ENCODE measurements around the gene CD14. TPM values are rescaled to one million over a fixed set of nuclear protein-coding genes. Genes with fewer than 3 reads are reported as not detected.

Gene CD14
- total RNA-seq, 1 donor from 2014 or later: 48.4 TPM

GRCh38 chr5:140602147-140602546, 30.8 kb downstream of the CD14 start:
- no peak overlapping the region for H3K27ac ChIP-seq

GRCh38 chr5:140600096-140600495, 32.9 kb downstream of the CD14 start:
- Histone ChIP-seq H3K4me1 (no peaks in the 10 kb centered on the region), H3K27me3 (no peaks in the 10 kb centered on the region), H3K27ac (no peak overlapping the region), H3K36me3 (no peaks in the 10 kb centered on the region), H3K9me3 (no peaks in the 10 kb centered on the region), H3K4me3 (no peak overlapping the region)
- intact Hi-C loops (cut with DNase I): no loop called here
- DNase-seq (ENCODE audit: extremely low spot score in 2 of 2): no peak
- no peak for TF ChIP-seq CTCF (IDR thresholded peaks at IDR 0.05)
- no peak for TF ChIP-seq POLR2AphosphoS5 (IDR thresholded peaks at IDR 0.05; ENCODE audit: insufficient read depth in 1 of 2, low read depth in 1 of 2)
- TF ChIP-seq POLR2A (IDR thresholded peaks at IDR 0.05): no peak

More at GRCh38 chr5:140602147-140602546, 30.8 kb downstream of the CD14 start:
- intact Hi-C loops (cut with DNase I): no loop called here
- no peaks in the 10 kb centered on the region for H3K27me3 ChIP-seq
- no peaks in the 10 kb centered on the region for H3K36me3 ChIP-seq
- H3K9me3 ChIP-seq: no peaks in the 10 kb centered on the region
- H3K4me1 ChIP-seq: no peaks in the 10 kb centered on the region
- TF ChIP-seq POLR2A (IDR thresholded peaks at IDR 0.05): no peak
- TF ChIP-seq POLR2AphosphoS5 (IDR thresholded peaks at IDR 0.05; ENCODE audit: insufficient read depth in 1 of 2, low read depth in 1 of 2): no peak
- no peak for TF ChIP-seq CTCF (IDR thresholded peaks at IDR 0.05)
- no peak overlapping the region for H3K4me3 ChIP-seq
- no peak for DNase-seq (ENCODE audit: extremely low spot score in 2 of 2)

GRCh38 chr5:140598836-140599235, 34.1 kb downstream of the CD14 start:
- H3K4me1 ChIP-seq: no peaks in the 10 kb centered on the region
- no peak overlapping the region for H3K27ac ChIP-seq
- no peak for TF ChIP-seq POLR2AphosphoS5 (IDR thresholded peaks at IDR 0.05; ENCODE audit: insufficient read depth in 1 of 2, low read depth in 1 of 2)
- TF ChIP-seq POLR2A (IDR thresholded peaks at IDR 0.05): no peak
- no peak for TF ChIP-seq CTCF (IDR thresholded peaks at IDR 0.05)
- no peaks in the 10 kb centered on the region for H3K27me3 ChIP-seq
- intact Hi-C loops (cut with DNase I): no loop called here
- H3K36me3 ChIP-seq: no peaks in the 10 kb centered on the region
- no peak overlapping the region for H3K4me3 ChIP-seq
- no peak for DNase-seq (ENCODE audit: extremely low spot score in 2 of 2)
- no peaks in the 10 kb centered on the region for H3K9me3 ChIP-seq

GRCh38 chr5:140596321-140596741, 36.6 kb downstream of the CD14 start:
- Histone ChIP-seq H3K4me3 (no peak overlapping the region), H3K9me3 (no peaks in the 10 kb centered on the region), H3K27me3 (no peaks in the 10 kb centered on the region), H3K27ac (no peak overlapping the region), H3K36me3 (no peaks in the 10 kb centered on the region), H3K4me1 (no peaks in the 10 kb centered on the region)
- DNase-seq (ENCODE audit: extremely low spot score in 2 of 2): no peak
- intact Hi-C loops (cut with DNase I): no loop called here
- TF ChIP-seq POLR2AphosphoS5 (IDR thresholded peaks at IDR 0.05; ENCODE audit: insufficient read depth in 1 of 2, low read depth in 1 of 2) (no peak), CTCF (IDR thresholded peaks at IDR 0.05) (no peak), POLR2A (IDR thresholded peaks at IDR 0.05) (no peak)

- Histone ChIP-seq H3K4me1 (no peaks in the 10 kb centered on the region), H3K27ac (no peak overlapping the region), H3K36me3 (no peaks in the 10 kb centered on the region), H3K27me3 (no peaks in the 10 kb centered on the region), H3K9me3 (no peaks in the 10 kb centered on the region), H3K4me3 (no peak overlapping the region)
- intact Hi-C loops (cut with DNase I): no loop called here
- TF ChIP-seq POLR2A (IDR thresholded peaks at IDR 0.05) (no peak), POLR2AphosphoS5 (IDR thresholded peaks at IDR 0.05; ENCODE audit: insufficient read depth in 1 of 2, low read depth in 1 of 2) (no peak), CTCF (IDR thresholded peaks at IDR 0.05) (no peak)
- no peak for DNase-seq (ENCODE audit: extremely low spot score in 2 of 2)
These were observed 37.3 kb downstream of the CD14 start for GRCh38 chr5:140595538-140596300.

Measured in vagina (tissue), 2 donors.